D721Med (cell line): ENCODE data around the gene UBXN7.
"Not testable (repeated sequence)": the region's sequence is repeated elsewhere in the genome, so short reads cannot be mapped to it uniquely, and the experiment has no call there.

Experiments used
- DNase-seq: peaks from one replicate; pipeline ENCODE4 v3.0.0; 2011; ENCODE audit warnings: low spot score; ENCODE audit not compliant: insufficient read length
- FAIRE-seq: peaks from 2 replicates; lab custom pipeline; 2011; peaks lifted over from hg19 to GRCh38; lab: Jason Lieb, UNC
- CTCF ChIP-seq: IDR thresholded peaks from 2 replicates; pipeline ENCODE4 v1.5.1; 2012; ENCODE audit warnings: mild to moderate bottlenecking, control low read depth; ENCODE audit not compliant: insufficient read depth; ENCODE audit errors: missing control alignments

The UBXN7 gene

DNA sequence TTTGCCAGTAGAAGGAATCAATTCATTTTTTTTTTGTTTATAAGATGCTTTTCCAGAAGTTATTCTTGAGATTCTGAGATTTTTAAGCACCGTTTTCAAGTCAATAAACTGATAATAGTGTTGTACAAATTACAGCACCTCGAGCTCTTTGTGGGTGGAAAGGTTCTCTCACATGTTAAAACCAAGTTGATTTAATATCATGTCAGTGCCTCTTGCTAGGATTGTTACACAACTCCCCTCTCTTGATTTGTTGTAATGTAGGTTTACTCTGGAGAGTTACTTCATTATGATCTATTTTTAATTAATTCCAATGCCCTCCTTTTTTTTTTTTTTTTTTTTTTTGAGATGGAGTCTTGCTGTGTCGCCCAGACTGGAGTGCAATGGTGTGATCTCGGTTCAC lies 25.8 kb upstream of the UBXN7 start:
- TF ChIP-seq CTCF = no peak
- no peak for DNase-seq
- FAIRE-seq = no peak

DNA sequence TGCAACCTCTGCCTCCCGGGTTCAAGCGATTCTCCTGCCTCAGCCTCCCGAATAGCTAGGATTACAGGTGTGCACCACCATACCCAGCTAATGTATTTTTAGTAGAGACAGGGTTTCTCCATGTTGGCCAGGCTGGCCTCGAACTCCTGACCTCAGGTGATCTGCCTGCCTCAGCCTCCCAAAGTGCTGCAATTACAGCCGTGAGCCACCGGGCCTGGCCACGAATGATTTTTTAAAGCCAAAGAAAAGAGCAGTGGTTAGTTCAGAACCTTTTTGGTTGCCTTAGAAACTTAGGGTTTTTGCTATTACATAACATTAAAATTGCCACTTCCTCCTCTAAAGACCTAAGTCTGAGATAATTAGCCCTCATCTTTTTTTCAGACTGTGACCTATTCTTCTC lies 25.2 kb upstream of the UBXN7 start:
- not testable (repeated sequence) for DNase-seq, FAIRE-seq

- no peak for DNase-seq
- FAIRE-seq = no peak
- TF ChIP-seq CTCF = no peak
Measured at GRCh38 chr3:196454935-196455334, 22.7 kb upstream of the UBXN7 start.

GRCh38 chr3:196445391-196445790 lies 13.2 kb upstream of the UBXN7 start:
- DNase-seq, FAIRE-seq: not testable (repeated sequence)
- TF ChIP-seq CTCF = peak; percentile 18

- no peak for TF ChIP-seq CTCF
- no peak for FAIRE-seq
- DNase-seq = no peak
Measured at GRCh38 chr3:196444500-196444894, 12.3 kb upstream of the UBXN7 start.

DNA sequence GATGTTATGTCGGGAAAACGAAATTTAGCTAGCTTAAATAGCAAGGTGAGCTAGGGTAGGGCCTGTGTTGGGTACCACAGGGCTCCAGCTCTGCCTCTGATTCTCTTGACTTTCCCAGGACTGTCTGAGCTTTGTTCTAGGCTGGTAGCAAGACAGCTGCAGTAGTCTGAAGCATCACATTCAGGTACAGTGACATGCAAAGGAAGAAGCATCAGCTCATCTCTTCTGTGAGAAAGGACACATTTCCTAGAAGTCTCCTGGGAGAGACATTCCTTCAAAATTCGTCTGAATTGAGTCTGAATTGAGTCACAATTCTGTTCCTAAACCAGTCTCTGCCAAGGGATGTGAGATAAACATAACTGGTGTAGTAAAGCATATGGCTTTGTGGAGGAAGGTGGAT lies 8.5 kb upstream of the UBXN7 start:
- DNase-seq (no peak), FAIRE-seq (no peak)
- no peak for TF ChIP-seq CTCF

GRCh38 chr3:196440041-196440537 lies 7.9 kb upstream of the UBXN7 start:
- DNase-seq = no peak
- no peak for FAIRE-seq
- TF ChIP-seq CTCF = no peak
